Forelimb muscle (tissue), 1 donor: ENCODE data around the gene ALOX15. TPM values are rescaled to one million over a fixed set of nuclear protein-coding genes. Genes with fewer than 3 reads are reported as not detected.

ENCODE experiments used
- polyA plus RNA-seq: library from polyadenylated mRNA; unstranded; fragments of 120-200 nt; gene quantifications from one replicate; pipeline ENCODE4 v1.2.1, GENCODE V29; 2013; ENCODE audit not compliant: insufficient read length

Gene ALOX15
- polyA plus RNA-seq, 1 donor = 0.40 TPM

Other genes starting within 250 kb of the ALOX15 start
- gene SPNS3, start 207.7 kb downstream of the ALOX15 start, polyA plus RNA-seq = 0.61 TPM
- gene SPNS2, start 142.8 kb downstream of the ALOX15 start, polyA plus RNA-seq = 7.1 TPM
- 28.3 TPM for gene MYBBP1A, start 86.3 kb downstream of the ALOX15 start, polyA plus RNA-seq
- gene GGT6, start 81.1 kb downstream of the ALOX15 start, polyA plus RNA-seq = 0.18 TPM
- 163 TPM for gene SMTNL2, start 57.1 kb downstream of the ALOX15 start, polyA plus RNA-seq
- 31.9 TPM for gene PELP1, start 62.5 kb upstream of the ALOX15 start, polyA plus RNA-seq
- gene ARRB2, start 69.0 kb upstream of the ALOX15 start, polyA plus RNA-seq = 22.3 TPM
- gene MED11, start 89.8 kb upstream of the ALOX15 start, polyA plus RNA-seq = 18.0 TPM
- gene ZMYND15, start 98.2 kb upstream of the ALOX15 start, polyA plus RNA-seq = 0.28 TPM
- gene CXCL16, start 98.2 kb upstream of the ALOX15 start, polyA plus RNA-seq = 5.1 TPM
- gene TM4SF5, start 130.2 kb upstream of the ALOX15 start, polyA plus RNA-seq = not detected
- 9.7 TPM for gene VMO1, start 144.7 kb upstream of the ALOX15 start, polyA plus RNA-seq
- 0.95 TPM for gene GLTPD2, start 147.3 kb upstream of the ALOX15 start, polyA plus RNA-seq
- 96.7 TPM for gene PSMB6, start 154.5 kb upstream of the ALOX15 start, polyA plus RNA-seq
- gene PLD2, start 165.5 kb upstream of the ALOX15 start, polyA plus RNA-seq = 25.4 TPM
- gene MINK1, start 191.7 kb upstream of the ALOX15 start, polyA plus RNA-seq = 25.4 TPM